ENCODE measurements around the gene ANKRD13B. TPM values are rescaled to one million over a fixed set of nuclear protein-coding genes. Genes with fewer than 3 reads are reported as not detected.

ANKRD13B gene
- total RNA-seq, 1 donor from 2014 or later = 16.7 TPM

GRCh38 chr17:29620779-29621500 is 28.0 kb downstream of the ANKRD13B start:
- Histone ChIP-seq H3K27me3 (no peaks in the 10 kb centered on the region), H3K9me3 (no peaks in the 10 kb centered on the region), H3K36me3 (no peaks in the 10 kb centered on the region), H3K4me1 (peaks cover 16 to 21% of the 10 kb centered on the region in 2 donors), H3K27ac (no peak overlapping the region), H3K4me3 (no peak overlapping the region)
- intact Hi-C loops (cut with DNase I) = no loop called here
- no peak for TF ChIP-seq CTCF (IDR thresholded peaks at IDR 0.05)
- no peak for DNase-seq (ENCODE audit: low spot score in 2 of 2)

GRCh38 chr17:29621751-29622194 is 28.8 kb downstream of the ANKRD13B start:
- peak overlapping the region in 1 of 2 donors; percentile 50 for H3K27ac ChIP-seq
- H3K36me3 ChIP-seq = no peaks in the 10 kb centered on the region
- TF ChIP-seq CTCF (IDR thresholded peaks at IDR 0.05) = no peak
- no peaks in the 10 kb centered on the region for H3K9me3 ChIP-seq
- H3K4me3 ChIP-seq = peak overlapping the region; percentile 61 to 79
- H3K27me3 ChIP-seq = no peaks in the 10 kb centered on the region
- intact Hi-C loops (cut with DNase I) = loop anchor here (2.0 kb wide), 1 partner anchor 139 kb away; no protein-coding TSS in a partner anchor
- H3K4me1 ChIP-seq = peaks cover 13% of the 10 kb centered on the region in 2 donors
- DNase-seq (ENCODE audit: low spot score in 2 of 2) = no peak

GRCh38 chr17:29622337-29623282 is 29.7 kb downstream of the ANKRD13B start, which contains the start of gene CORO6:
Gene CORO6, minus strand, starts transcription at chr17:29622912. Its CDS starts 1,491 bp downstream, at chr17:29621421.
- no peaks in the 10 kb centered on the region for H3K27me3 ChIP-seq
- peaks cover 4 to 7% of the 10 kb centered on the region in 2 donors for H3K4me1 ChIP-seq
- intact Hi-C loops (cut with DNase I) = loop anchor here (2.0 kb wide), 1 partner anchor 138 kb away; no protein-coding TSS in a partner anchor
- H3K9me3 ChIP-seq = no peaks in the 10 kb centered on the region
- TF ChIP-seq CTCF (IDR thresholded peaks at IDR 0.05) = no peak
- peak within 1 kb of the TSS; percentile 37 to 50 for H3K27ac ChIP-seq
- no peaks in the 10 kb centered on the region for H3K36me3 ChIP-seq
- peak in 1 of 2 donors; percentile 75 for DNase-seq (ENCODE audit: low spot score in 2 of 2)
- peak within 1 kb of the TSS; percentile 61 to 79 for H3K4me3 ChIP-seq

- no peak for DNase-seq (ENCODE audit: low spot score in 2 of 2)
- Histone ChIP-seq H3K27ac (peak overlapping the region in 1 of 2 donors; percentile 50), H3K27me3 (no peaks in the 10 kb centered on the region), H3K4me3 (peak overlapping the region; percentile 61 to 79), H3K4me1 (peaks cover 0 to 6% of the 10 kb centered on the region in 2 donors), H3K36me3 (no peaks in the 10 kb centered on the region), H3K9me3 (no peaks in the 10 kb centered on the region)
- no peak for TF ChIP-seq CTCF (IDR thresholded peaks at IDR 0.05)
- intact Hi-C loops (cut with DNase I) = loop anchor here (2.0 kb wide), 1 partner anchor 138 kb away; no protein-coding TSS in a partner anchor
Observed at GRCh38 chr17:29623283-29623647, 30.3 kb downstream of the ANKRD13B start.

- no peak for TF ChIP-seq CTCF (IDR thresholded peaks at IDR 0.05)
- Histone ChIP-seq H3K9me3 (no peaks in the 10 kb centered on the region), H3K36me3 (no peaks in the 10 kb centered on the region), H3K27ac (no peak overlapping the region), H3K27me3 (no peaks in the 10 kb centered on the region), H3K4me3 (no peak overlapping the region), H3K4me1 (peaks cover 0 to 6% of the 10 kb centered on the region in 2 donors)
- intact Hi-C loops (cut with DNase I) = no loop called here
- no peak for DNase-seq (ENCODE audit: low spot score in 2 of 2)
Observed at GRCh38 chr17:29624586-29624985, 31.7 kb downstream of the ANKRD13B start.
